Loucy (cell line): ENCODE data around the gene CLEC4C.

Experiments
- H2AFZ ChIP-seq: fragments of 200-600 bp; sonication (generic); 2 replicates; pipeline ENCODE4 v1.6.0; 2016; ENCODE audit warnings: antibody characterized with exemption, mild to moderate bottlenecking, low read length, moderate library complexity
- H3F3A ChIP-seq: fragments of 200-600 bp; 2 replicates; pipeline ENCODE4 v1.6.0; 2016; ENCODE audit warnings: antibody characterized with exemption, low read depth, mild to moderate bottlenecking
- H3K27me3 ChIP-seq: fragments of 200-600 bp; sonication (generic); 2 replicates; pipeline ENCODE4 v1.6.1; 2014; ENCODE audit warnings: low read length, mild to moderate bottlenecking; ENCODE audit not compliant: insufficient read depth, poor library complexity, severe bottlenecking
- H3K36me3 ChIP-seq: fragments of 200-600 bp; sonication (generic); 2 replicates; pipeline ENCODE4 v1.6.1; 2016; ENCODE audit warnings: low read length; ENCODE audit not compliant: insufficient read depth
- H3K4me1 ChIP-seq: fragments of 200-600 bp; sonication (generic); 2 replicates; pipeline ENCODE4 v1.5.1; 2014; ENCODE audit warnings: low read length, mild to moderate bottlenecking; ENCODE audit not compliant: insufficient read depth, poor library complexity, severe bottlenecking
- H3K4me2 ChIP-seq: fragments of 200-600 bp; sonication (generic); 2 replicates; pipeline ENCODE4 v1.6.0; 2014; ENCODE audit warnings: antibody characterized with exemption, low read length, low read depth, mild to moderate bottlenecking; ENCODE audit not compliant: poor library complexity, severe bottlenecking
- H3K4me3 ChIP-seq: fragments of 200-600 bp; sonication (generic); 2 replicates; pipeline ENCODE4 v1.5.1; 2014; ENCODE audit warnings: low read length, mild to moderate bottlenecking, mixed read lengths; ENCODE audit not compliant: poor library complexity, severe bottlenecking
- H3K79me2 ChIP-seq: fragments of 200-600 bp; sonication (generic); 2 replicates; pipeline ENCODE4 v1.6.1; 2014; ENCODE audit warnings: low read length; ENCODE audit not compliant: insufficient read depth
- H3K9ac ChIP-seq: fragments of 200-600 bp; sonication (generic); 2 replicates; pipeline ENCODE4 v1.6.0; 2014; ENCODE audit warnings: mild to moderate bottlenecking, low read depth, low read length, moderate library complexity; ENCODE audit not compliant: poor library complexity, severe bottlenecking
- H3K9me2 ChIP-seq: fragments of 200-600 bp; sonication (generic); replicated peaks from 2 replicates; pipeline ENCODE4 v1.6.1; 2016; ENCODE audit warnings: low read depth, low read length, mixed read lengths
- H3K9me3 ChIP-seq: fragments of 200-600 bp; sonication (generic); 2 replicates; pipeline ENCODE4 v1.6.1; 2014; ENCODE audit warnings: mild to moderate bottlenecking, antibody characterized with exemption, low read length, low read depth; ENCODE audit not compliant: insufficient read depth
- H4K20me1 ChIP-seq: fragments of 200-600 bp; sonication (generic); 2 replicates; pipeline ENCODE4 v1.6.0; 2014; ENCODE audit warnings: antibody characterized with exemption, low read length, mild to moderate bottlenecking; ENCODE audit not compliant: insufficient read depth, poor library complexity, severe bottlenecking
- CTCF ChIP-seq: fragments of 200-600 bp; sonication (generic); conservative IDR thresholded peaks from 2 replicates; pipeline ENCODE4 v1.5.1; 2014; ENCODE audit warnings: mild to moderate bottlenecking, antibody characterized with exemption, low read length
- EZH2phosphoT487 ChIP-seq: fragments of 200-600 bp; IDR thresholded peaks from 2 replicates; pipeline ENCODE4 v1.6.1; 2018; ENCODE audit warnings: antibody characterized with exemption, mild to moderate bottlenecking, moderate library complexity, borderline replicate concordance

The CLEC4C gene

GRCh38 chr12:7723926-7724325 is 23.2 kb downstream of the CLEC4C start:
- H3K9ac ChIP-seq = no peak overlapping the region
- H3K27me3 ChIP-seq = no peaks in the 10 kb centered on the region
- H3K4me3 ChIP-seq = no peak overlapping the region
- no peaks in the 10 kb centered on the region for H3K9me2 ChIP-seq
- H3K4me2 ChIP-seq = no peak overlapping the region
- no peaks in the 10 kb centered on the region for H3K79me2 ChIP-seq
- H3K4me1 ChIP-seq = no peaks in the 10 kb centered on the region
- H2AFZ ChIP-seq = peak overlapping the region; percentile 43; the same call in 1 of the 2 replicates
- no peaks in the 10 kb centered on the region for H3K9me3 ChIP-seq
- no peaks in the 10 kb centered on the region for H4K20me1 ChIP-seq
- TF ChIP-seq CTCF (no peak), EZH2phosphoT487 (no peak)
- no peaks in the 10 kb centered on the region for H3K36me3 ChIP-seq
- no peaks in the 10 kb centered on the region for H3F3A ChIP-seq

GRCh38 chr12:7719946-7720730 is 27.0 kb downstream of the CLEC4C start:
- Histone ChIP-seq H3K27me3 (no peaks in the 10 kb centered on the region), H2AFZ (no peak overlapping the region), H3K4me2 (no peak overlapping the region), H3F3A (no peaks in the 10 kb centered on the region), H3K9me2 (no peaks in the 10 kb centered on the region), H3K9me3 (no peaks in the 10 kb centered on the region), H3K4me3 (no peak overlapping the region), H3K36me3 (no peaks in the 10 kb centered on the region), H3K4me1 (peaks cover 4% of the 10 kb centered on the region), H3K9ac (no peak overlapping the region), H4K20me1 (no peaks in the 10 kb centered on the region), H3K79me2 (no peaks in the 10 kb centered on the region)
- TF ChIP-seq EZH2phosphoT487 (no peak), CTCF (no peak)

GRCh38 chr12:7716381-7716780 is 30.8 kb downstream of the CLEC4C start:
- Histone ChIP-seq H3K9me2 (no peaks in the 10 kb centered on the region), H3K36me3 (no peaks in the 10 kb centered on the region), H3K9ac (no peak overlapping the region), H4K20me1 (no peaks in the 10 kb centered on the region), H3F3A (no peaks in the 10 kb centered on the region), H3K27me3 (no peaks in the 10 kb centered on the region), H2AFZ (0 out of 2 replicates have a peak overlapping the region, but pooled peaks have one; percentile 32), H3K4me2 (no peak overlapping the region), H3K9me3 (no peaks in the 10 kb centered on the region), H3K79me2 (no peaks in the 10 kb centered on the region), H3K4me1 (peaks cover 4% of the 10 kb centered on the region), H3K4me3 (no peak overlapping the region)
- TF ChIP-seq CTCF (peak; percentile 52), EZH2phosphoT487 (no peak)
